ENCODE data around the gene CNBP. TPM values are rescaled to one million over a fixed set of nuclear protein-coding genes. Genes with fewer than 3 reads are reported as not detected.
"Not testable (repeated sequence)": the region's sequence is repeated elsewhere in the genome, so short reads cannot be mapped to it uniquely, and the experiment has no call there.

Gene CNBP
- total RNA-seq, 4 donors from 2014 or later: 191 to 261 (median 231) TPM

DNA sequence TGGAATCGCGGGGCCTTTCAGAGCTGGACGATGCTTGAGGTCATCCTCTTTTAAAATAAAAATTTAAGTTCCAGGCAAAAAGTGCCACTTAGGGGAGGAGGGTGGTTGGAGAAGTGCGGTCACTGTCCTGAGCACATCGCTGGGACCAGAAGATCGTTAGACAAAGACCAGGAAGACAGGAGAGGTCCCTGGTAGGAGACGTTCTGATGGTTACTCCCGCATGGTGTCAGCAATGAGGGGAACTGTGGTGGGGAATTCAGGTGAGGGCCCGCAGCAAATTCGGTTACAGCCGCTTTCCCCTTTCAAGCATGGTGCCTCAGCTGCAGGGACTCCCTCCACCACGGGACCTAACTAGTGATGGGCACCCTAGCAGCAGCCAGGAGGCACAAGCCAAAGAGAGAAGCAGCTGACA is 21.8 kb downstream of the CNBP start:
- Histone ChIP-seq H3K27ac (peak overlapping the region; percentile 79 to 94 (median 91)), H3K9me3 (no peaks in the 10 kb centered on the region), H3K4me1 (peaks cover 3 to 15% (median 7%) of the 10 kb centered on the region in 4 donors), H3K36me3 (peaks cover 0 to 38% (median 0%) of the 10 kb centered on the region in 3 donors), H3K27me3 (no peaks in the 10 kb centered on the region), H3K4me3 (peak overlapping the region; percentile 53 to 89 (median 66))
- TF ChIP-seq, protein P1, sequence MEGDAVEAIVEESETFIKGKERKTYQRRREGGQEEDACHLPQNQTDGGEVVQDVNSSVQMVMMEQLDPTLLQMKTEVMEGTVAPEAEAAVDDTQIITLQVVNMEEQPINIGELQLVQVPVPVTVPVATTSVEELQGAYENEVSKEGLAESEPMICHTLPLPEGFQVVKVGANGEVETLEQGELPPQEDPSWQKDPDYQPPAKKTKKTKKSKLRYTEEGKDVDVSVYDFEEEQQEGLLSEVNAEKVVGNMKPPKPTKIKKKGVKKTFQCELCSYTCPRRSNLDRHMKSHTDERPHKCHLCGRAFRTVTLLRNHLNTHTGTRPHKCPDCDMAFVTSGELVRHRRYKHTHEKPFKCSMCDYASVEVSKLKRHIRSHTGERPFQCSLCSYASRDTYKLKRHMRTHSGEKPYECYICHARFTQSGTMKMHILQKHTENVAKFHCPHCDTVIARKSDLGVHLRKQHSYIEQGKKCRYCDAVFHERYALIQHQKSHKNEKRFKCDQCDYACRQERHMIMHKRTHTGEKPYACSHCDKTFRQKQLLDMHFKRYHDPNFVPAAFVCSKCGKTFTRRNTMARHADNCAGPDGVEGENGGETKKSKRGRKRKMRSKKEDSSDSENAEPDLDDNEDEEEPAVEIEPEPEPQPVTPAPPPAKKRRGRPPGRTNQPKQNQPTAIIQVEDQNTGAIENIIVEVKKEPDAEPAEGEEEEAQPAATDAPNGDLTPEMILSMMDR (IDR thresholded peaks at IDR 0.05): peak in 1 of 6 experiments; percentile 5
- no peak for TF ChIP-seq POLR2A (IDR thresholded peaks at IDR 0.05)
- DNase-seq: peak in 1 of 3 donors; percentile 52

DNA sequence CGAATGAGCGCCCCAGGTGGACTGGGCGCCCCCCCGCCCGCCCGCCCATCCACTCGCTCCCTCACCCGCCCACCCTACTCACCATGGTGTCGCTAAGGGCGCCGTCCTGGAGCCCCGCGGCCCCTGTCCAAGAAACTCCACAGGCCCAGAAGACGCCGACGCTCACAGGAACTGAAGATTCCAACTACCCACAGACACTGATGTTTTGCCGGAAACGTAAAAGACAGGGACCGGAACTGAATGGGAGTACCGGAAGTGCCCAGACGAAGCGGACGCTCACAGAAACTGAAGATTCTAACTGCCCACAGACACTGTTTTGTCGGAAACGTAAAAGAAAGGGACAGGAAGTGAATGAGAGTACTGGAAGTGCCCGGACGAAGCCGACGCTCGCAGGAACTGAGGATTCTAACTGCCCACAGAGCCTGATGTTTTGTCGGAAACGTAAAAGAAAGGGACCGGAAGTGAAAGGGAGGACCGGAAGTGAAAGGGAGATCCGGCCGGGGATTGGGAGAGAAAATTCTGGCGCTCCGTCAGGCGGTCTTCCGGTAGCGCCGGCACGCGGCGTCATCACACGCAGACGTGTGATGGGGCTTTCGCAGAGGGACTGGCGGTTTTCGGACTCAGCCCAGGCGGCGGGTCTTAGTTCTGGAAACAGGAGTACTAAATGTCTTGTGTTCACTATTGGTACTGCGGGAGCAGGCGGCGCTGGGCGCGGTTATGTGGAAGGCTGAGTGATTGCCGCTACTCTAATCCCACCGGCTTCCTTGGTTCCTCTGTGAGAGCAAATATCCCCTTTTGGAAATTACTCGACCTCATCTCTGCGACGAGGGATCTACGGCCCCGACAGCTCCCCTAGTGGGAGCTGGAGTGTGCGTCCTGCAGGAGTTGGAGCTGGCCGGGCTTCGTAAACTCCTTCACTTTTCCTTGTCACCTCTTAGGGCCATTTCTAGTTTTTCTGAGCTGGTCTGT is 22.5 kb downstream of the CNBP start, which contains the start of gene ISY1:
Gene ISY1 (minus strand): TSS at position 173 of the 969 bp plus-strand sequence. CDS start 88 bp downstream, at position 85.
- H3K4me1 ChIP-seq: peaks cover 3 to 15% (median 7%) of the 10 kb centered on the region in 4 donors
- peaks cover 0 to 38% (median 0%) of the 10 kb centered on the region in 3 donors for H3K36me3 ChIP-seq
- no peaks in the 10 kb centered on the region for H3K27me3 ChIP-seq
- peak; percentile 51 to 71 for TF ChIP-seq POLR2A (IDR thresholded peaks at IDR 0.05)
- TF ChIP-seq, protein P1 (IDR thresholded peaks at IDR 0.05): peak; percentile 62 to 72 (median 67)
- peak within 1 kb of the TSS; percentile 79 to 94 (median 91) for H3K27ac ChIP-seq
- H3K4me3 ChIP-seq: peak within 1 kb of the TSS; percentile 53 to 89 (median 66)
- peak; percentile 80 to 94 (median 88) for DNase-seq
- no peaks in the 10 kb centered on the region for H3K9me3 ChIP-seq

DNA sequence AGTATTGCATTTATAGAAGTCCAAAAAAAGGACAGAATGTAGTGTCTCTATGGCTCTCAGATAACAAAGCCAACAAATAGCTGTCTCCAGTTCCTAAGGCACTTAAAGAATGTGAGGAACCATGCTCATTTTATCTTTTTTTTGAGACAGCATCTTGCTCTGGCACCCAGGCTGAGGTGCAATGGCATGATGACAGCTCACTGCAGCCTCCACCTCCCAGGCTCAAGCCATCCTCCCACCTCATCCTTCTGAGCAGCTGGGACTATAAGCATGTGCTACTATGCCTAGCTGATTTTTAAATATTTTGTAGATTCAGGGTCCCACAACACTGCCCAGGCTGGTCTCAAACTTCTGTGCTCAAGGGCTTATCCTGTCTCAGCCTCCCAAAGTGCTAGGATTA is 38.9 kb downstream of the CNBP start:
- Histone ChIP-seq H3K27ac (no peak overlapping the region), H3K36me3 (peaks cover 0 to 70% (median 0%) of the 10 kb centered on the region in 3 donors), H3K4me3 (no peak overlapping the region), H3K27me3 (no peaks in the 10 kb centered on the region), H3K9me3 (no peaks in the 10 kb centered on the region), H3K4me1 (no peaks in the 10 kb centered on the region)
- DNase-seq: no peak
- no peak for TF ChIP-seq POLR2A (IDR thresholded peaks at IDR 0.05)
- TF ChIP-seq, protein P1 (IDR thresholded peaks at IDR 0.05): no peak

DNA sequence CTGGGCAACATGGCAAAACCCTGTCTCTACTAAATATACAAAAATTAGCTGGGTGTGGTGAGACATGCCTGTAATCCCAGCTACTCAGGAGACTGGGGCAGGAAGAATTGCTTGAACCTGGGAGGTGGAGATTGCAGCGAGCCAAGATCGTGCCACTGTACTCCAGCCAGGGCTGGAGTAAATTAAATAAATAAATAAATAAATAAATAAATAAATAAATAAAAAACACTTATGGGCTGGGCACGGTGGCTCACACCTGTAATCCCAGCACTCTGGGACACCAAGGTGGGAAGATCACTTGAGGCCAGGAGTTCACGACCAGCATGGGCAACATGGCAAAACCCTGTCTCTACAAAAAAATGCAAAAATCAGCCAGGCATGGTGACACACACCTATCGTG is 42.7 kb downstream of the CNBP start:
- not testable (repeated sequence) for H3K4me1 ChIP-seq, H3K27ac ChIP-seq, H3K9me3 ChIP-seq, H3K27me3 ChIP-seq, H3K4me3 ChIP-seq, DNase-seq
- H3K36me3 ChIP-seq: peaks cover 0 to 94% (median 0%) of the 10 kb centered on the region in 3 donors

DNA sequence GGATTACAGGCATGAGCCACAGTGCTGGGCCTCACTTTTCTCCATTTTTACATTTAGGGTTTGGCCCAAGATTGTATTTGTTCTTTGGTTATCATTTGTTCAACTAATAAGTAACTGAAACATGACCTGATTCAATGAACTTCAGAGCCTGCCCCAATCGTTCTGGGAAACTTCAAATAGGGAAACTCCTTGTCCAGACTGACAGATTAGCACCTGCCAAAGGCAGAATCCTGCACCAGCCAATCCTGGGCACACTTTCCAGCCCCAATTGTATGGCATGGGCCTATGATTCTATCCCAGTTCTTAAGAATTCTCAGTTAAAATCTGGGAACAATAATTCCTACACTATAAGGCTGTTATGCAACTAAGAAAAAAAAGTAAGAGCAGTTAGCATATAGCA is 43.8 kb downstream of the CNBP start:
- DNase-seq: no peak
- Histone ChIP-seq H3K27me3 (no peaks in the 10 kb centered on the region), H3K4me1 (no peaks in the 10 kb centered on the region), H3K27ac (no peak overlapping the region), H3K4me3 (no peak overlapping the region), H3K36me3 (peaks cover 0 to 95% (median 0%) of the 10 kb centered on the region in 3 donors), H3K9me3 (no peaks in the 10 kb centered on the region)
- TF ChIP-seq POLR2A (IDR thresholded peaks at IDR 0.05): no peak
- TF ChIP-seq, protein P1 (IDR thresholded peaks at IDR 0.05): no peak

DNA sequence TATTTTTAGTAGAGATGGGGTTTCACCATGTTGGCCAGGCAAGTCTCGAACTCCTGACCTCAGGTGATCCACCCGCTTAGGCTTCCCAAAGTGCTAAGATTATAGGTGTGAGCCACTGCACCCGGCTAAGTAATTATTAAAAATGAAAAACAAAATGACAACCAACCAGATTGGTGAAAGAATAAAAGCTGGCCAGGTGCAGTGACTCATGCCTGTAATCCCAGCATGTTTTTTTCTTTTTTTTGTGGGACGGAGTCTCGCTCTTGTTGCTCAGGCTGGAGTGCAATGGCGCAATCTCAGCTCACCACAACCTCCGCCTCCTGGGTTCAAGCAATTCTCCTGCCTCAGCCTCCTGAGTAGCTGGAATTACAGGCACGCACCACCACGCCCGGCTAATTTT is 47.4 kb downstream of the CNBP start:
- H3K4me1 ChIP-seq, H3K9me3 ChIP-seq, H3K27me3 ChIP-seq, DNase-seq, H3K27ac ChIP-seq, H3K4me3 ChIP-seq: not testable (repeated sequence)
- H3K36me3 ChIP-seq: peaks cover 0 to 98% (median 0%) of the 10 kb centered on the region in 3 donors

Measured in Peyer's patch (tissue), 4 donors.